ENCODE results near the gene KLHL14.

KLHL14 gene

DNA sequence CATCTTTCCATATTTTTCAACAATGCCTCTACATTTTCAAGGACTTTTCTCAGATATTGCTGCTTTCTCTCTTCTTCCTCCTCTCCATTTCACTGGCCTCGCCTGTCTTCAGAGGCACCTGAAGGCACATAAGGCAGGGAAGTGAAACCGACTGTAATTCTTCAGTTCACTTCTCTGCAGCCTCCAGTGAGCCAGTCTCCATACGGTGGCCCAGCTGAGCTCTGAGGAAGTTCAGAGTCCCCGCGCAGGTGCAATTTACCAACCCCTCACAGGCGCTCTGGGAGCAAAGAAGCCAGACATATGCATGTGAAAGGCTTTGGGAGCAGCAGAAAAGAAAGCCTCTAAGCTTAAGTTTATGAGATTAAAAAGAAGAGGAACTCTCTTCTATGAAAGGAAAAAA lies 12.4 kb downstream of the KLHL14 start:
- TF ChIP-seq POLR2A (IDR thresholded peaks at IDR 0.05; ENCODE audit: low read length) (no peak), GATA1 (IDR thresholded peaks at IDR 0.05; ENCODE audit: low read depth, low read length) (no peak)
- DNase-seq, result no peak

DNA sequence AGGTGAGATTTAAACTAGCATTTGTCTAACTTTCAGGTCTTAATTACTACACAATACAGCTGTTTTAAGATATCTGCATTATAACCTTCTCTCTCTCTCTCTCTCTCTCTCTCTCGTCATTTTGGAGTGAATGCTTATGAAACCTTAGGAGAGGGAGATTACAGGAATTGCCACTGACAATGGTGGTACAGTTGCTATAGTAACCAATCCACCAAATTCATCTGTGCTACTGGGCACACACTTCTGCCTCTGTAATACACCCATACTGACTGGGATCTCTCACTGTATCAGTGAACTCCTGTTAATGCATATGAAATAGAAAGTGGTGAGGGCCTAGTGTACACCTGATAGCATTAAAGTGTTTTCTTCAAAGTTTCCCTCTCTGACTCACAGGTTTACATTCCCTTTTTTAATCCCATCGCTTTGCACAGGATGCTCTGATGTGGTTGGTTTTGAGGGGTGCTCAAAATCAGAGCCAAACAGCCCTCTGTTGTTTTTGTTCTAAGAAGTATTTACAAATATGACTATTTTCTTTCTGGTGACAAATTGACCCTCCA lies 13.1 kb downstream of the KLHL14 start:
- TF ChIP-seq GATA1 (IDR thresholded peaks at IDR 0.05; ENCODE audit: low read depth, low read length) (no peak), POLR2A (IDR thresholded peaks at IDR 0.05; ENCODE audit: low read length) (no peak)
- DNase-seq, result no peak

- TF ChIP-seq POLR2A (IDR thresholded peaks at IDR 0.05; ENCODE audit: low read length) (no peak), GATA1 (IDR thresholded peaks at IDR 0.05; ENCODE audit: low read depth, low read length) (no peak)
- no peak for DNase-seq
Measured at GRCh38 chr18:32754508-32755263, 18.1 kb downstream of the KLHL14 start.

DNA sequence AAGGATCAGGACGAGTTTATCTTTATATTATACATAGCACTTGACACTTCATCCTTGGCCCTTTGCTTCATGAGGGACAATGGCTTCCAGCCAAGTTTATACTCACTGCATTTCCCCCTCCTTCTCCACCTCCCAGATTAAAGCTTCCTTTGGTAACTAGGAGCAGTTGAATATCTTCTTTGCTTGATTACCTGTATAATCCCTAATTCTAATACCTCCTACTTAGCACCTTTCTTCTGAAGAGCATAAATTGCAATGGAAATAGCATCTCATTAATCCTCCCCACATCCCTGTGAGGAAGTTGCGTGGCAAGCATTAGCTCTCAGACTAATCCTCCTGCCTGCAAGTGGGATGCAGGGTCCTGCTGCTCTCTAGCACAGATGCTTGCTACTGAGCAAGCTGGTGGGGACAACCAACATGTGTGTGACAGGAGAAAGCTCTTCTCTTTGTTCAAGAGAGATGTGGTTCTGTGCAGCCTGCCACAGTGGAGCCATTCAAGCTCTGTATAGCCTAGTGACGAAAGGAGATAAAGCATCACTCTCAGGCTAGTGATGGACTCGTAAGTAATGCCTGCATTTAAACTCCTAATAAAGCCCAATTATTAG lies 19.1 kb downstream of the KLHL14 start:
- TF ChIP-seq GATA1 (IDR thresholded peaks at IDR 0.05; ENCODE audit: low read depth, low read length) (no peak), POLR2A (IDR thresholded peaks at IDR 0.05; ENCODE audit: low read length) (no peak)
- DNase-seq, result no peak

- TF ChIP-seq GATA1 (IDR thresholded peaks at IDR 0.05; ENCODE audit: low read depth, low read length) (no peak), POLR2A (IDR thresholded peaks at IDR 0.05; ENCODE audit: low read length) (no peak)
Measured at GRCh38 chr18:32750328-32750727, 22.5 kb downstream of the KLHL14 start.

DNA sequence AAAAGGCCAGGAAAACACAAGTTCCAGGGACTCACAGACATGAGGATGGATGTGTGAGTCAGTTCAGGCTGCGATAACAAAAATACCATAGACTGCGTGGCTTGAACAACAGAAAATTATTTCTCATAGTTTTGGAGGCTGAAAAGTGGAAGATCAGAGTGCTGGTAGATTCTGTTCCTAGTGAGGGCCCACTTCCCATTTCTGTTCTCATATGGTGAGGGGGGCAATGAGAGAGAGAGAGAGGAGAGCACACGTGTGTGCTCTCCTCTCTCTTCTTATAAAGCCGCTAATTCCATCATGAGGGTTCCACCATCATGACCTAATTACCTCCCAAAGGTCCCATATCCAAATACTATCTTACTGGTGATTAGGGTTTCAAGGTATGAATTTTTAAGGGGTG lies 23.0 kb downstream of the KLHL14 start:
- no peak for TF ChIP-seq GATA1 (IDR thresholded peaks at IDR 0.05; ENCODE audit: low read depth, low read length)
- no peak for TF ChIP-seq POLR2A (IDR thresholded peaks at IDR 0.05; ENCODE audit: low read length)
- DNase-seq, result no peak

More at GRCh38 chr18:32750328-32750727, 22.5 kb downstream of the KLHL14 start:
- DNase-seq, result no peak

- DNase-seq, result no peak
- TF ChIP-seq GATA1 (IDR thresholded peaks at IDR 0.05; ENCODE audit: low read depth, low read length) (no peak), POLR2A (IDR thresholded peaks at IDR 0.05; ENCODE audit: low read length) (no peak)
Measured at GRCh38 chr18:32742579-32742978, 30.2 kb downstream of the KLHL14 start.

DNA sequence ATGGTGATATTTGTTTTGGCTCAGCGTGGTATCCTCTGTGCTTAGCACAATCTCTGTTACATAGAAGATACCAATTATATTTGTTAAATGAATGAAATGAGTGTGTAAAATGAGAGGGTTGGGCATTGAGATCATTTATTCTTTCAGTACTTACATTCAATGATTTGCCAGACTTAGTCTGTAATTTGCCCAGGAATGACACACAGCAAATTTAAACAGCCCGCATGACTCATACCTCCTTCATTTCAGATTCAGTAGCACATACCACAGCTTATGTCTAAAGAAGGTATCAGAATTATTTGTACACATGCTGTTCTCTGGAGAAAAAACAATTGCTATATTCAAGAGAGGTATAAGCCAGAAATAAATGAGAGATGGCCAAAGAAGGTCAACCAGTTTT lies 37.0 kb downstream of the KLHL14 start:
- no peak for TF ChIP-seq GATA1 (IDR thresholded peaks at IDR 0.05; ENCODE audit: low read depth, low read length)
- TF ChIP-seq POLR2A (IDR thresholded peaks at IDR 0.05; ENCODE audit: low read length), result no peak

GRCh38 chr18:32734442-32734841 lies 38.4 kb downstream of the KLHL14 start:
- DNase-seq, result no peak
- no peak for TF ChIP-seq GATA1 (IDR thresholded peaks at IDR 0.05; ENCODE audit: low read depth, low read length)
- no peak for TF ChIP-seq POLR2A (IDR thresholded peaks at IDR 0.05; ENCODE audit: low read length)

More for the DNA sequence above, 37.0 kb downstream of the KLHL14 start:
- no peak for DNase-seq

GRCh38 chr18:32732165-32732564 lies 40.7 kb downstream of the KLHL14 start:
- TF ChIP-seq GATA1 (IDR thresholded peaks at IDR 0.05; ENCODE audit: low read depth, low read length) (no peak), POLR2A (IDR thresholded peaks at IDR 0.05; ENCODE audit: low read length) (no peak)

GRCh38 chr18:32730620-32731091 lies 42.2 kb downstream of the KLHL14 start:
- no peak for DNase-seq
- no peak for TF ChIP-seq POLR2A (IDR thresholded peaks at IDR 0.05; ENCODE audit: low read length)
- TF ChIP-seq GATA1 (IDR thresholded peaks at IDR 0.05; ENCODE audit: low read depth, low read length), result no peak

More at GRCh38 chr18:32732165-32732564, 40.7 kb downstream of the KLHL14 start:
- DNase-seq, result no peak

DNA sequence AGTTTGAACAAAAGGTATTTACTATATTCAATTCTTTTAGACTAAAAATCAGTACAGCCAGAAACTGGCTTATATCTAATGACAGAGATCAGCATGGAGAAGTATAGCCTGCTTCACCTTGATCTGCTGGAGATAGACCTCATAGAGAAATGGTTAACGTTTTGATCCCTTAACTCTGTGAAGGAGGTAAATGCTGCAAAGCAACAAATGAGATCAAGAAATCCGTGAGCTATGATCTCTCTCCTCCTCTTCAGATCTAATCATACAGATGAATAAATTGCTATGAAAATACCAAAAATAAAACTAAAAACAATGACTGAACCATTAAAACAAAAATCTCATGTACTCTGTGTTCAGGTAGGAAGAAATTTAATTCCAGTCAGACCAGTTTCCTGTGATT lies 42.8 kb downstream of the KLHL14 start:
- DNase-seq, result no peak
- TF ChIP-seq POLR2A (IDR thresholded peaks at IDR 0.05; ENCODE audit: low read length), result no peak
- TF ChIP-seq GATA1 (IDR thresholded peaks at IDR 0.05; ENCODE audit: low read depth, low read length), result no peak

GRCh38 chr18:32724071-32724749 lies 48.6 kb downstream of the KLHL14 start:
- TF ChIP-seq GATA1 (IDR thresholded peaks at IDR 0.05; ENCODE audit: low read depth, low read length), result no peak
- no peak for TF ChIP-seq POLR2A (IDR thresholded peaks at IDR 0.05; ENCODE audit: low read length)
- no peak for DNase-seq

GRCh38 chr18:32722279-32722678 lies 50.5 kb downstream of the KLHL14 start:
- no peak for DNase-seq
- no peak for TF ChIP-seq POLR2A (IDR thresholded peaks at IDR 0.05; ENCODE audit: low read length)
- TF ChIP-seq GATA1 (IDR thresholded peaks at IDR 0.05; ENCODE audit: low read depth, low read length), result no peak
